GM12878 (cell line): ENCODE data around the gene BBX. TPM values are rescaled to one million over a fixed set of nuclear protein-coding genes. Genes with fewer than 3 reads are reported as not detected.
A peak's percentile ranks its signal among the peaks of the same experiment; 100 is the strongest.

ENCODE experiments used
- ATAC-seq: fragments of 200-7000 bp; cut with Tn5 transposase; 3 replicates; pipeline ENCODE4 v1.9.1; 2020; ENCODE audit warnings: mild to moderate bottlenecking, moderate library complexity
- BruUV-seq: library from RNA; stranded (reverse); fragments of 400-500 nt; replicated peaks from 2 replicates; lab custom pipeline; 2021; lab: Mats Ljungman, UMichigan
- CTCF ChIA-PET: fragments of 300-600 bp; sonication (Branson Sonifier 250); formaldehyde crosslinking; extraction: SDS; loops from one replicate; lab custom pipeline; 2021; ENCODE audit warnings: inconsistent platforms; lab: Yijun Ruan, JAX
- POLR2A ChIA-PET: fragments of 350-600 bp; formaldehyde crosslinking; extraction: SDS; loops from one replicate; lab custom pipeline; 2021; ENCODE audit warnings: inconsistent platforms; lab: Charles Lee
- RAD21 ChIA-PET: fragments of 300-600 bp; sonication (Branson Sonifier 250); formaldehyde crosslinking; loops from one replicate; lab custom pipeline; 2023; ENCODE audit warnings: antibody characterized with exemption; ENCODE audit not compliant: unreplicated experiment; lab: Charles Lee
- SMC1A ChIA-PET: fragments of 300-600 bp; sonication (Branson Sonifier 250); formaldehyde crosslinking; loops from one replicate; lab custom pipeline; 2023; ENCODE audit not compliant: unreplicated experiment, uncharacterized antibody; lab: Charles Lee
- DNase-seq: peaks from one replicate; pipeline ENCODE4 v3.0.0-alpha.2; 2011; ENCODE audit warnings: low read depth, low spot score
- FAIRE-seq: peaks from 3 replicates; lab custom pipeline; 2011; peaks lifted over from hg19 to GRCh38; lab: Jason Lieb, UNC
- H2AFZ ChIP-seq: 2 replicates; pipeline ENCODE4 v1.6.0; 2011; ENCODE audit warnings: low read depth, low read length, control low read depth; ENCODE audit not compliant: control insufficient read depth
- H3K27ac ChIP-seq: 2 replicates; pipeline ENCODE4 v1.5.1; 2011; ENCODE audit warnings: control low read depth; ENCODE audit not compliant: control insufficient read depth, insufficient read depth
- H3K27me3 ChIP-seq, 2 experiments: replicated peaks in 1 of 2; 2 replicates each; pipeline versions ENCODE4 v1.6.0 to v1.6.1; 2011; ENCODE audit warnings: low read length in 1 of 2; ENCODE audit not compliant: control insufficient read depth in 2 of 2, insufficient read depth in 2 of 2
- H3K36me3 ChIP-seq, 2 experiments: 2 replicates each; pipeline ENCODE4 v1.5.1; 2011; ENCODE audit warnings: low read length in 1 of 2; ENCODE audit not compliant: control insufficient read depth in 2 of 2, insufficient read depth in 2 of 2
- H3K4me1 ChIP-seq: 2 replicates; pipeline ENCODE4 v1.6.1; 2011; ENCODE audit warnings: mild to moderate bottlenecking, low read length, moderate library complexity, mixed read lengths; ENCODE audit not compliant: control insufficient read depth, insufficient read depth
- H3K4me2 ChIP-seq: 2 replicates; pipeline ENCODE4 v1.6.0; 2011; ENCODE audit warnings: control low read depth; ENCODE audit not compliant: control insufficient read depth, insufficient read depth
- H3K4me3 ChIP-seq: fragments of 200-600 bp; sonication (generic); 2 replicates; pipeline ENCODE4 v1.5.1; 2016
- H3K79me2 ChIP-seq: 2 replicates; pipeline ENCODE4 v1.6.0; 2011; ENCODE audit warnings: low read length; ENCODE audit not compliant: control insufficient read depth, insufficient read depth
- H3K9ac ChIP-seq: 2 replicates; pipeline ENCODE4 v1.8.0; 2011; ENCODE audit warnings: low read length, control low read depth, mixed read lengths; ENCODE audit not compliant: control insufficient read depth, insufficient read depth
- H3K9me3 ChIP-seq: replicated peaks from 3 replicates; pipeline ENCODE4 v1.5.1; 2011; ENCODE audit warnings: mild to moderate bottlenecking, low read length; ENCODE audit not compliant: control insufficient read depth, insufficient read depth
- H4K20me1 ChIP-seq: 2 replicates; pipeline ENCODE4 v1.6.0; 2011; ENCODE audit not compliant: control insufficient read depth, insufficient read depth
- CTCF ChIP-seq, 3 experiments: IDR thresholded peaks in 2 of 3; conservative IDR thresholded peaks in 1 of 3; 2 replicates each; pipeline ENCODE4 v1.5.1; 2011; ENCODE audit warnings: low read depth in 3 of 3, low read length in 3 of 3, mild to moderate bottlenecking in 3 of 3, control low read depth in 2 of 3, moderate library complexity in 2 of 3, inconsistent platforms in 1 of 3, mixed read lengths in 1 of 3; ENCODE audit not compliant: control insufficient read depth in 2 of 3, insufficient read depth in 1 of 3; ENCODE audit errors: extremely low read depth in 1 of 3
- EGR1 ChIP-seq, 2 experiments: IDR thresholded peaks; 1 replicate in 1 of 2; 2 replicates in 1 of 2; pipeline ENCODE4 v1.6.1; 2011 to 2012; ENCODE audit warnings: low read depth in 2 of 2, low read length in 2 of 2, borderline replicate concordance in 1 of 2, mild to moderate bottlenecking in 1 of 2, moderate library complexity in 1 of 2
- ELK1 ChIP-seq: IDR thresholded peaks from 2 replicates; pipeline ENCODE4 v1.6.1; 2012; ENCODE audit warnings: low read depth, low read length, improper control_type of control experiment
- MTA3 ChIP-seq: IDR thresholded peaks from 2 replicates; pipeline ENCODE4 v1.6.1; 2012; ENCODE audit warnings: low read length, inconsistent platforms, borderline replicate concordance
- MYB ChIP-seq: fragments of 150-350 bp; IDR thresholded peaks from 2 replicates; pipeline ENCODE4 v1.6.1; 2014; ENCODE audit warnings: mild to moderate bottlenecking, low read depth, low read length, borderline replicate concordance
- PBX3 ChIP-seq: IDR thresholded peaks from 2 replicates; pipeline ENCODE4 v1.6.1; 2011; ENCODE audit warnings: mild to moderate bottlenecking, low read depth, low read length, moderate library complexity; ENCODE audit not compliant: insufficient replicate concordance
- RAD21 ChIP-seq: IDR thresholded peaks from 2 replicates; pipeline ENCODE4 v1.6.1; 2011; ENCODE audit warnings: mild to moderate bottlenecking, low read depth, low read length, moderate library complexity; ENCODE audit not compliant: insufficient read depth
- RCOR1 ChIP-seq: conservative IDR thresholded peaks from 2 replicates; pipeline ENCODE4 v1.6.1; 2012; ENCODE audit warnings: low read depth, low read length, improper control_type of control experiment
- SMC3 ChIP-seq: IDR thresholded peaks from 2 replicates; pipeline ENCODE4 v1.6.1; 2011; ENCODE audit warnings: low read length, improper control_type of control experiment, borderline replicate concordance
- ZNF687 ChIP-seq: fragments of 450-650 bp; IDR thresholded peaks from 2 replicates; pipeline ENCODE4 v1.6.1; 2017; ENCODE audit warnings: mild to moderate bottlenecking, moderate library complexity
- ZZZ3 ChIP-seq: IDR thresholded peaks from 2 replicates; pipeline ENCODE4 v1.6.1; 2011; ENCODE audit warnings: low read depth; ENCODE audit not compliant: control insufficient read depth, insufficient read length
- WGBS: methylation state at CpG from one replicate; pipeline ENCODE4 v1.1.6; 2016; ENCODE audit warnings: low lambda C conversion rate; ENCODE audit not compliant: insufficient replicate concordance, insufficient coverage; ENCODE audit errors: missing lambda C conversion rate; 5-methylcytosine and 5-hydroxymethylcytosine counted together
- in situ Hi-C: fragments of 300-500 bp; cut with MboI; formaldehyde crosslinking; loops from 9 replicates; pipeline ENCODE4 v1.14.3; 2018; ENCODE audit warnings: mixed read lengths
- intact Hi-C: fragments of 100-400 bp; cut with micrococcal nuclease; formaldehyde crosslinking; loops from one replicate; pipeline ENCODE4 v1.14.2; 2022; ENCODE audit not compliant: unreplicated experiment
- polyA plus RNA-seq, 11 experiments: library from polyadenylated mRNA; depleted of rRNA in 4 of 11; unstranded in 6 of 11; stranded (reverse) in 5 of 11; fragments of >200 nt; fragmentation: Nextera tagmentation in 4 of 11; fragmentation: Illumina TruSeq in 1 of 11; extraction: Ambion mirVana in 4 of 11; extraction: Trizol in 1 of 11; gene quantifications; 1 replicate in 1 of 11; 2 replicates in 10 of 11; pipeline versions ENCODE4 v1.2.1 to v1.2.3, GENCODE V29; 2011 to 2016; ENCODE audit warnings: inconsistent platforms in 2 of 11, missing spikeins in 2 of 11, low read depth in 1 of 11
- total RNA-seq, 4 experiments: library from RNA; depleted of rRNA in 3 of 4; stranded (reverse); fragments of >200 nt in 3 of 4; fragmentation: Illumina TruSeq in 1 of 4; extraction: Trizol in 1 of 4; gene quantifications; 2 replicates each; pipeline versions ENCODE4 v1.2.1 to v1.2.3, GENCODE V29; 2013 to 2021

BBX gene
- total and polyA plus RNA-seq, 10 of the 15 experiments (the other 5 are each of a cell fraction or from before 2014, with no cell fraction given): 13.3 to 38.5 (median 32.0) TPM

- TF ChIP-seq ELK1 (no peak), PBX3 (no peak), ZNF687 (no peak), MTA3 (no peak)
- TF ChIP-seq, all 136 proteins: peak for 0
Observed at GRCh38 chr3:107542665-107543064, 19.9 kb downstream of the BBX start (continued).

GRCh38 chr3:107543666-107544065 lies 20.9 kb downstream of the BBX start:
- Histone ChIP-seq H3K27ac (no peak overlapping the region), H4K20me1 (no peaks in the 10 kb centered on the region), H3K9me3 (no peaks in the 10 kb centered on the region; the same call in 2 of the 3 replicates), H3K36me3 (no peaks in the 10 kb centered on the region), H3K9ac (no peak overlapping the region), H3K27me3 (no peaks in the 10 kb centered on the region), H3K4me2 (no peak overlapping the region), H3K4me3 (no peak overlapping the region), H3K79me2 (no peaks in the 10 kb centered on the region), H2AFZ (no peak overlapping the region), H3K4me1 (no peaks in the 10 kb centered on the region)
- DNase-seq (no peak), ATAC-seq (peak; percentile 50; the same call in 2 of the 3 replicates), FAIRE-seq (no peak)
- TF ChIP-seq SMC3 (peak; percentile 33; the same call in 1 of the 2 replicates), RAD21 (peak; percentile 47), ZZZ3 (no peak), CTCF (IDR thresholded peaks at IDR 0.05 in 2 of 3, conservative IDR thresholded peaks at IDR 0.05 in 1 of 3; ENCODE audit: control insufficient read depth in 2 of 3, extremely low read depth in 1 of 3, insufficient read depth in 1 of 3, low read depth in 3 of 3, low read length in 3 of 3) (peak in 2 of 3 experiments; percentile 15 to 25; a peak in 3 of 6 replicates), MYB (no peak), RCOR1 (no peak), EGR1 (IDR thresholded peaks at IDR 0.05; ENCODE audit: borderline replicate concordance in 1 of 2, low read depth in 2 of 2, low read length in 2 of 2) (no peak)
- ChIA-PET RAD21 (interaction anchor here (0.6 to 1.0 kb wide), 3 partner anchors 10 to 272 kb away, joined by 3 to 4 read pairs (median 3); no protein-coding TSS in a partner anchor), POLR2A (no interaction called here), CTCF (interaction anchor here (1.0 to 1.8 kb wide), 9 partner anchors 9 to 309 kb away, joined by 3 to 10 read pairs (median 4); no protein-coding TSS in a partner anchor), SMC1A (interaction anchor here (1.1 to 1.6 kb wide), 6 partner anchors 9 to 271 kb away, joined by 3 to 5 read pairs (median 4); no protein-coding TSS in a partner anchor)
- BruUV-seq: no TSS peak
- intact Hi-C loops: loop anchor here (2.0 kb wide), 2 partner anchors 273 to 307 kb away; no protein-coding TSS in a partner anchor
- 93% methylated on average over 4 of the region's 4 CpGs for WGBS
- in situ Hi-C loops: no loop called here
